ENCODE measurements around the gene KRTAP2-4.

- TF ChIP-seq CTCF (IDR thresholded peaks at IDR 0.05) (no peak), POLR2A (IDR thresholded peaks at IDR 0.05) (no peak), POLR2AphosphoS5 (IDR thresholded peaks at IDR 0.05) (no peak)
These were observed 1.6 kb upstream of the KRTAP2-4 start for GRCh38 chr17:41067281-41067680.

Data from sigmoid colon (tissue), 4 donors.